HL-60 (cell line): ENCODE data around the gene BAZ2B.
A peak's percentile ranks its signal among the peaks of the same experiment; 100 is the strongest.

Source experiments
- DNase-seq, 2 experiments: peaks; one replicate each; pipeline ENCODE4 v3.0.0-alpha.2; 2010 to 2020; ENCODE audit warnings: low read depth in 1 of 2, low spot score in 1 of 2
- H3K27ac ChIP-seq: fragments of 250-450 bp; sonication (Bioruptor Pico); replicated peaks from 2 replicates; pipeline ENCODE4 v1.5.1; 2020; ENCODE audit warnings: mild to moderate bottlenecking, moderate library complexity
- H3K27me3 ChIP-seq: fragments of 250-450 bp; sonication (Bioruptor Pico); 2 replicates; pipeline ENCODE4 v1.5.1; 2021; ENCODE audit warnings: mild to moderate bottlenecking, moderate library complexity; ENCODE audit not compliant: insufficient read depth, poor library complexity, severe bottlenecking
- H3K4me3 ChIP-seq: replicated peaks from 2 replicates; pipeline ENCODE4 v1.5.1; 2011; ENCODE audit warnings: mild to moderate bottlenecking, control low read depth, low read length; ENCODE audit not compliant: insufficient read depth
- CTCF ChIP-seq: IDR thresholded peaks from one replicate; pipeline ENCODE4 v1.5.1; 2011; ENCODE audit warnings: low read length, control low read depth, inconsistent platforms; ENCODE audit not compliant: insufficient read depth
- GABPA ChIP-seq: IDR thresholded peaks from 2 replicates; pipeline ENCODE4 v1.6.1; 2012; ENCODE audit warnings: low read depth
- POLR2AphosphoS5 ChIP-seq: IDR thresholded peaks from 2 replicates; pipeline ENCODE4 v1.6.1; 2012; ENCODE audit warnings: low read depth
- REST ChIP-seq: IDR thresholded peaks from 2 replicates; pipeline ENCODE4 v1.6.1; 2012; ENCODE audit warnings: low read depth; ENCODE audit not compliant: insufficient replicate concordance
- SPI1 ChIP-seq: IDR thresholded peaks from 2 replicates; pipeline ENCODE4 v1.6.1; 2012; ENCODE audit warnings: low read depth, mild to moderate bottlenecking, borderline replicate concordance

Gene BAZ2B

GRCh38 chr2:159564081-159564480 is 52.3 kb downstream of the BAZ2B start:
- no peak overlapping the region for H3K4me3 ChIP-seq
- TF ChIP-seq GABPA (no peak), SPI1 (no peak), POLR2AphosphoS5 (no peak), CTCF (no peak), REST (no peak)
- no peaks in the 10 kb centered on the region for H3K27me3 ChIP-seq
- DNase-seq: no peak
- H3K27ac ChIP-seq: no peak overlapping the region

DNA sequence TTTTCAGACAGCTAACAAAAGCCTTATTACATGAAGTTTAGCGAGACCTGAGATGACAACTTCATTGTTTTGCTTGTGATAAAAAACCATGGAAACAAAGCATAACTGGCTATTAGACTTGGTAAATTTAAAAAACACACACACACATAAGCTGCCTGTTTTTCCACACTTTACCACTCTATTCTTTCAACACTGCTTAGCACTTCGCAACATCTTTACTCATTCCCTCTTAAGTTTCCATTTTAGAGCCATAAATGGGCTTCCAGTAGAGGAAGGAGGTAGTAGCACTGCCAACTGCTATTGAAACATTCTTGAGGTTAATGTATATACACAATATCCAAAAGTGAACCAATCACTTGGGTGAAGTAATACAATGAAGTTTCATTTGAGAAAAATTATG is 54.1 kb downstream of the BAZ2B start:
- peak; percentile 71 to 82 for DNase-seq
- no peaks in the 10 kb centered on the region for H3K27me3 ChIP-seq
- TF ChIP-seq SPI1 (no peak), POLR2AphosphoS5 (no peak), CTCF (no peak), REST (no peak), GABPA (no peak)
- H3K4me3 ChIP-seq: no peak overlapping the region
- peak overlapping the region; percentile 88 for H3K27ac ChIP-seq

DNA sequence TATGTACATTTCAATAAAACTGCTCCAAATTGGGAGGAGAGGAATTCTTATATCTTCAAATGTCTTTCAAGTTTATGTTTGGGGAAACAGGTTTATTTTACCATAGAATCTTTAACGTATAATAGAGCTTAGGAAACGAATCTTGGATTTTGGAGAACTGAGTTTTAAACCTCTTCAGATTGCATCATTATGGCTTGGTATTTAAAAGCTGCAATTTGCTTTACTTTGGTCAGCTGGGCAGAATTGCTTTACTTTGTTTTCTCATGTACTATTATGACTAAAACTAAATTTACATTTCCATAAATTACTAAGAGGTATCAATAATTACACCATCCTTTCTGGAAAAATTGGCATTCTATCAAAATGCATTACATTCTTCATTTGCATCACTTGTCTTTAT is 54.6 kb downstream of the BAZ2B start:
- no peaks in the 10 kb centered on the region for H3K27me3 ChIP-seq
- no peak for TF ChIP-seq CTCF
- no peak for TF ChIP-seq REST
- no peak for TF ChIP-seq SPI1
- no peak for TF ChIP-seq POLR2AphosphoS5
- TF ChIP-seq GABPA: no peak
- no peak overlapping the region for H3K4me3 ChIP-seq
- peak in 1 of 2 experiments; percentile 16 for DNase-seq
- H3K27ac ChIP-seq: peak overlapping the region; percentile 88
